A673 (cell line): Measurements from ENCODE around the gene SYNJ2. TPM values are rescaled to one million over a fixed set of nuclear protein-coding genes. Genes with fewer than 3 reads are reported as not detected.

ENCODE experiments used
- BruUV-seq: library from RNA; stranded (reverse); fragments of 400-500 nt; replicated peaks from 2 replicates; lab custom pipeline; 2021; lab: Mats Ljungman, UMichigan
- CTCF ChIA-PET: fragments of 300-600 bp; sonication (Branson Sonifier 250); formaldehyde crosslinking; loops from one replicate; lab custom pipeline; 2022; ENCODE audit warnings: antibody characterized with exemption; lab: Charles Lee
- POLR2A ChIA-PET: fragments of 300-600 bp; sonication (Branson Sonifier 250); formaldehyde crosslinking; loops from one replicate; lab custom pipeline; 2022; ENCODE audit warnings: antibody characterized with exemption; ENCODE audit not compliant: low non-redundant PET; lab: Charles Lee
- DNase-seq: peaks from one replicate; pipeline ENCODE4 v3.0.0-alpha.2; 2015; ENCODE audit warnings: low spot score
- H3K27ac ChIP-seq: fragments of 200-600 bp; sonication (generic); 2 replicates; pipeline ENCODE4 v1.5.1; 2016; ENCODE audit warnings: mixed run types, low read depth, mild to moderate bottlenecking, mixed read lengths, antibody characterized with exemption, low read length; ENCODE audit not compliant: poor library complexity, severe bottlenecking
- H3K27me3 ChIP-seq: fragments of 200-600 bp; sonication (generic); replicated peaks from 2 replicates; pipeline ENCODE4 v1.6.1; 2017; ENCODE audit warnings: mixed run types, low read depth, mild to moderate bottlenecking, mixed read lengths, antibody characterized with exemption, low read length; ENCODE audit not compliant: insufficient read depth, poor library complexity
- H3K36me3 ChIP-seq: fragments of 200-600 bp; sonication (generic); 2 replicates; pipeline ENCODE4 v1.6.1; 2016; ENCODE audit warnings: mixed run types, mild to moderate bottlenecking, mixed read lengths, antibody characterized with exemption, low read length; ENCODE audit not compliant: insufficient read depth, poor library complexity, severe bottlenecking
- H3K4me1 ChIP-seq: fragments of 200-600 bp; sonication (generic); 2 replicates; pipeline ENCODE4 v1.6.1; 2017; ENCODE audit warnings: mixed run types, mild to moderate bottlenecking, mixed read lengths, antibody characterized with exemption, low read length; ENCODE audit not compliant: insufficient read depth, poor library complexity, severe bottlenecking
- H3K4me3 ChIP-seq: fragments of 200-600 bp; sonication (generic); 2 replicates; pipeline ENCODE4 v1.5.1; 2016; ENCODE audit warnings: low read depth, mixed run types, mild to moderate bottlenecking, mixed read lengths, low read length; ENCODE audit not compliant: poor library complexity, severe bottlenecking
- H3K9me3 ChIP-seq: fragments of 200-600 bp; sonication (generic); 2 replicates; pipeline ENCODE4 v1.6.1; 2016; ENCODE audit warnings: mixed run types, low read depth, mild to moderate bottlenecking, mixed read lengths, antibody characterized with exemption, low read length; ENCODE audit not compliant: poor library complexity, severe bottlenecking
- EZH2 ChIP-seq: fragments of 200-600 bp; sonication (generic); IDR thresholded peaks from 2 replicates; pipeline ENCODE4 v1.6.1; 2017; ENCODE audit warnings: borderline replicate concordance, low read depth, mild to moderate bottlenecking, mixed read lengths, antibody characterized with exemption, low read length; ENCODE audit not compliant: poor library complexity, severe bottlenecking
- intact Hi-C: fragments of 100-400 bp; cut with micrococcal nuclease; formaldehyde crosslinking; loops from one replicate; pipeline ENCODE4 v1.10.0; 2022; ENCODE audit not compliant: unreplicated experiment
- total RNA-seq: library from RNA; stranded (reverse); gene quantifications from 2 replicates; pipeline ENCODE4 v1.2.3, GENCODE V29; 2021
- TF ChIP-seq, protein P1 (sequence below): fragments of 300-800, 200-600 bp; sonication (generic); conservative IDR thresholded peaks from 2 replicates; pipeline ENCODE4 v1.5.1; 2017; ENCODE audit warnings: low read depth, mild to moderate bottlenecking, antibody characterized with exemption, low read length, moderate library complexity, mixed read lengths

The SYNJ2 gene
- total RNA-seq, 1 experiment from 2014 or later, result 37.0 TPM

DNA sequence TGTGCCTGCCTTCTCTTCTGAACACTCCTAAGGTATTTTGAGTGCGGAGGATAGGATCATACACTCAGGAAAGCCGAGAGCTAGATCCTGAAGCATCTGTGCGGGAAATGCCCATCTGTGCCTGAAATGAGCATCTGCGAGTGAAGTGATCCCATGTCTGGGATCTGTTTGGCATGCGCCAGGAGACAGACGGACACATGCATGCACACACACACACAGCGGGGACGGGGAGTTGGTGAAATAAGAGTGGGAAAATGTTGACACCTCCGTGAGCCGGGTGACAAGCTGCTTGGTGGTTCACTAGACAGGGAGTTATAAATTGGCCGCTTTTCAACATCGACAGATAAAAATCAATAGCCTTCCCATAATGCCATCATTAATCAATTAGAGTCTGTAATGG, 13.8 kb downstream of the SYNJ2 start:
- intact Hi-C loops, result no loop called here
- Histone ChIP-seq H3K27me3 (no peaks in the 10 kb centered on the region), H3K4me1 (peaks cover 5% of the 10 kb centered on the region), H3K36me3 (no peaks in the 10 kb centered on the region), H3K9me3 (no peaks in the 10 kb centered on the region), H3K27ac (no peak overlapping the region), H3K4me3 (no peak overlapping the region)
- BruUV-seq, result no TSS peak
- ChIA-PET CTCF (no interaction called here), POLR2A (interaction anchor here (0.5 kb wide), 1 partner anchor 13 kb away, joined by 6 read pairs; no protein-coding TSS in a partner anchor)
- TF ChIP-seq, protein P1, sequence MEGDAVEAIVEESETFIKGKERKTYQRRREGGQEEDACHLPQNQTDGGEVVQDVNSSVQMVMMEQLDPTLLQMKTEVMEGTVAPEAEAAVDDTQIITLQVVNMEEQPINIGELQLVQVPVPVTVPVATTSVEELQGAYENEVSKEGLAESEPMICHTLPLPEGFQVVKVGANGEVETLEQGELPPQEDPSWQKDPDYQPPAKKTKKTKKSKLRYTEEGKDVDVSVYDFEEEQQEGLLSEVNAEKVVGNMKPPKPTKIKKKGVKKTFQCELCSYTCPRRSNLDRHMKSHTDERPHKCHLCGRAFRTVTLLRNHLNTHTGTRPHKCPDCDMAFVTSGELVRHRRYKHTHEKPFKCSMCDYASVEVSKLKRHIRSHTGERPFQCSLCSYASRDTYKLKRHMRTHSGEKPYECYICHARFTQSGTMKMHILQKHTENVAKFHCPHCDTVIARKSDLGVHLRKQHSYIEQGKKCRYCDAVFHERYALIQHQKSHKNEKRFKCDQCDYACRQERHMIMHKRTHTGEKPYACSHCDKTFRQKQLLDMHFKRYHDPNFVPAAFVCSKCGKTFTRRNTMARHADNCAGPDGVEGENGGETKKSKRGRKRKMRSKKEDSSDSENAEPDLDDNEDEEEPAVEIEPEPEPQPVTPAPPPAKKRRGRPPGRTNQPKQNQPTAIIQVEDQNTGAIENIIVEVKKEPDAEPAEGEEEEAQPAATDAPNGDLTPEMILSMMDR, result no peak
- TF ChIP-seq EZH2, result no peak
- no peak for DNase-seq

DNA sequence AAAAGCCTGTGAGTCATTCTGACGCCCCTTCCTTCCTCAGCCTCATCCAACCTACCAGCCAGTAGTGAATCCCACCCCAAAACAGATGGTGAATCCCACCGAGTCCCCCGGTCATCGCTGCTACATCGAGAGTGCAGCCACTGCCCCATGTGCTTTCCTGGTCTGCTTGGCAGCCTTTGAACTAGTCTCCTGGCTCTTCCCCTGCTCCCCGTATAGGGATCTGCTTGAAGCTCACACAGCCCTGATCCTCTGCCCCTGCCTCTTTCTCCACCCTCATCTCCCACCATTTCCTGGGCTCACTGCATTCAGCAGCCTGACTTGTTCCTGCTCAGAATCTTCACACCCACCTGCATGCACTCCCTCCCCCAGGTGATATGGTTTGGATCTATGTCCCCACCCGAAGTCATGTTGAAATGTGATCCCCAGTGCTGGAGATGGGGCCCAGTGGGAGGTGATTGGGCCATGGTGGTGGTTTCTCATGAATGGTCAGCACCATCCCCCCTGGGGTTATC, 14.6 kb downstream of the SYNJ2 start:
- no peak overlapping the region for H3K27ac ChIP-seq
- CTCF ChIA-PET, result no interaction called here
- no peak for DNase-seq
- no peaks in the 10 kb centered on the region for H3K4me1 ChIP-seq
- H3K27me3 ChIP-seq, result no peaks in the 10 kb centered on the region
- H3K36me3 ChIP-seq, result no peaks in the 10 kb centered on the region
- no TSS peak for BruUV-seq
- TF ChIP-seq, protein P1, result no peak
- no peak for TF ChIP-seq EZH2
- no peaks in the 10 kb centered on the region for H3K9me3 ChIP-seq
- H3K4me3 ChIP-seq, result no peak overlapping the region
- intact Hi-C loops, result no loop called here
- POLR2A ChIA-PET, result no interaction called here

DNA sequence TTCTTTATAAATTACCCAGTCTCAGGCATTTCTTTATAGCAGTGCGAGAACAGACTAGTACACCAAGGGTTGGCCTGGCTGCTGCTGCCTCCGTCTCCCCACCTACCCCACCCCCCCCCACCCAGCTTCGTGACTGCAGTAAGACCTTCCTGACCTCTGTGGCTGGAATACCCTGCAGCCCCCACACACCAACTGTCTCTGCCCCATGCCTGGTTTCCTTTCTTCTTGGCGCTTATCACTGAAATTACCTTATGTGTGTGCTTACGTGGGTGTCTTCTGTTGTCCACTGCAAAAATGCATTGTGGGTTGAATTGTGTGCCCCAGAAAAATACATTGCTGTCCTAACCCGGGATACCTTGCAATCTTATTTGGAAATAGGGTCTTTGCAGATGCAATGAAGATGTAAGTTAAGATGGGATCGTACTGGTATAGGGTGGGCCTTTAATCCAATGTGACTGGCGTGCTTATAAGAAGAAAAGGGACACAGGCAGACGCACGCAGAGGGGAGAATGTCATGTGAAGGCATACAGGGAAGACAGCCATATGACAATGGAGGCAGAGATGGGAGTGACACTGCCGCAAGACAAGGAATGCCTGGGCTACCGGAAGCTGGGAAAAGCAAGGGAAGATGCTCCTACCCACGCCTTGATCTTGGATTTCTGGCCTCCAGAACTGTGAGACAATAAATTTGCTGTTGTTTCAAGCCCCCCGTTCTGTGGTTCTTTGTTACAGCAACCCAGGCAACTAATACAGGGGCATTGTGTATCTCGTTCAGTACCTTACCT, 15.4 kb downstream of the SYNJ2 start:
- H3K27ac ChIP-seq, result no peak overlapping the region
- ChIA-PET CTCF (no interaction called here), POLR2A (no interaction called here)
- no peaks in the 10 kb centered on the region for H3K36me3 ChIP-seq
- TF ChIP-seq, protein P1, result no peak
- TF ChIP-seq EZH2, result no peak
- no TSS peak for BruUV-seq
- H3K4me1 ChIP-seq, result peaks cover under 1% of the 10 kb centered on the region
- intact Hi-C loops, result no loop called here
- no peaks in the 10 kb centered on the region for H3K27me3 ChIP-seq
- no peaks in the 10 kb centered on the region for H3K9me3 ChIP-seq
- no peak overlapping the region for H3K4me3 ChIP-seq
- no peak for DNase-seq
